ENCODE data around the gene EEF1AKMT1. TPM values are rescaled to one million over a fixed set of nuclear protein-coding genes. Genes with fewer than 3 reads are reported as not detected.

The EEF1AKMT1 gene
- total RNA-seq, 1 donor from 2014 or later, result 3.9 TPM

- TF ChIP-seq, protein P1, sequence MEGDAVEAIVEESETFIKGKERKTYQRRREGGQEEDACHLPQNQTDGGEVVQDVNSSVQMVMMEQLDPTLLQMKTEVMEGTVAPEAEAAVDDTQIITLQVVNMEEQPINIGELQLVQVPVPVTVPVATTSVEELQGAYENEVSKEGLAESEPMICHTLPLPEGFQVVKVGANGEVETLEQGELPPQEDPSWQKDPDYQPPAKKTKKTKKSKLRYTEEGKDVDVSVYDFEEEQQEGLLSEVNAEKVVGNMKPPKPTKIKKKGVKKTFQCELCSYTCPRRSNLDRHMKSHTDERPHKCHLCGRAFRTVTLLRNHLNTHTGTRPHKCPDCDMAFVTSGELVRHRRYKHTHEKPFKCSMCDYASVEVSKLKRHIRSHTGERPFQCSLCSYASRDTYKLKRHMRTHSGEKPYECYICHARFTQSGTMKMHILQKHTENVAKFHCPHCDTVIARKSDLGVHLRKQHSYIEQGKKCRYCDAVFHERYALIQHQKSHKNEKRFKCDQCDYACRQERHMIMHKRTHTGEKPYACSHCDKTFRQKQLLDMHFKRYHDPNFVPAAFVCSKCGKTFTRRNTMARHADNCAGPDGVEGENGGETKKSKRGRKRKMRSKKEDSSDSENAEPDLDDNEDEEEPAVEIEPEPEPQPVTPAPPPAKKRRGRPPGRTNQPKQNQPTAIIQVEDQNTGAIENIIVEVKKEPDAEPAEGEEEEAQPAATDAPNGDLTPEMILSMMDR (IDR thresholded peaks at IDR 0.05), result no peak
- Mint-ChIP-seq H3K9me3 (no peaks in the 10 kb centered on the region), H3K4me1 (no peaks in the 10 kb centered on the region), H3K36me3 (ENCODE audit: low read depth) (peaks cover 49% of the 10 kb centered on the region), H3K4me3 (no peak overlapping the region), H3K27ac (no peak overlapping the region), H3K27me3 (no peaks in the 10 kb centered on the region)
- ATAC-seq (ENCODE audit: low read depth) (no peak), DNase-seq (no peak)
- ChIA-PET CTCF (interaction anchor here (0.5 to 1.4 kb wide), 2 partner anchors 14 to 107 kb away, joined by 4 to 5 read pairs; no protein-coding TSS in a partner anchor), POLR2A (no interaction called here)
- intact Hi-C loops (cut with micrococcal nuclease), result no loop called here
These were observed 41.7 kb upstream of the EEF1AKMT1 start for GRCh38 chr13:20815464-20815863.

DNA sequence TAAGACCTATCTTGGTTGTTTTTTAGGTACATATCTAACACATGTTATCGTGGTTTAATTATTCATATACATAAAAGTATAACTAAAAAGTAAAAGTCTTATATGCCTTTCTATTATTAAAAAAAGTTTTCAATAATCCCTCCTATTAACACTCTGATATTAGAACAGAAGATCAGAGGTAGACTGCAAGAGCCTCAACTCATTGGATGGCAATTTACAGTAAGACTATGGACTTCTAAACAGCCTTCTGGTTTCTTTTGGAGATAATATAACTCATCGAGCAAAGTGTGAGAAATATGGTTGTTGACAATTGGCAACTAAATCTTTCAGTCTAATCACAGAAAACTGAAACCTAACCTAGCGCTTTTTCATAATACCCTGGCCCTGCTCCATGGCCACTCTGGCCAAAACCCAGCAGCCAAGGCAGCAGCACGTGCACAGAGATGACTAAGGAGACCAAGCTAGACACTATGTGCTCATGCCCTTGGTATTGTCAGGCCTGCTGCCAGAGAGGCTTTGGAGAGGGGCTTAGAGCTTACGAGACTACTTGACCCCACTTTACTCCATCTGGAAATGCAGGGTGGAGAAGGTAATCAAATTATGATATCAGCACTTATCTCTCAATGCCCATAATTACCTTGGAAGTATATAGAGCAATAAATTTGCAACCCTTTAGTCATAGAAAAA is 40.6 kb upstream of the EEF1AKMT1 start:
- intact Hi-C loops (cut with micrococcal nuclease), result no loop called here
- no peak overlapping the region for H3K4me3 Mint-ChIP-seq
- POLR2A ChIA-PET, result interaction anchor here (0.6 kb wide), 1 partner anchor 8 kb away, joined by 6 read pairs; no protein-coding TSS in a partner anchor
- DNase-seq, result no peak
- CTCF ChIA-PET, result no interaction called here
- ATAC-seq (ENCODE audit: low read depth), result no peak
- no peaks in the 10 kb centered on the region for H3K9me3 Mint-ChIP-seq
- H3K4me1 Mint-ChIP-seq, result no peaks in the 10 kb centered on the region
- no peaks in the 10 kb centered on the region for H3K27me3 Mint-ChIP-seq
- H3K36me3 Mint-ChIP-seq (ENCODE audit: low read depth), result peaks cover 51% of the 10 kb centered on the region
- TF ChIP-seq, protein P1 (IDR thresholded peaks at IDR 0.05), result no peak
- H3K27ac Mint-ChIP-seq, result no peak overlapping the region

DNA sequence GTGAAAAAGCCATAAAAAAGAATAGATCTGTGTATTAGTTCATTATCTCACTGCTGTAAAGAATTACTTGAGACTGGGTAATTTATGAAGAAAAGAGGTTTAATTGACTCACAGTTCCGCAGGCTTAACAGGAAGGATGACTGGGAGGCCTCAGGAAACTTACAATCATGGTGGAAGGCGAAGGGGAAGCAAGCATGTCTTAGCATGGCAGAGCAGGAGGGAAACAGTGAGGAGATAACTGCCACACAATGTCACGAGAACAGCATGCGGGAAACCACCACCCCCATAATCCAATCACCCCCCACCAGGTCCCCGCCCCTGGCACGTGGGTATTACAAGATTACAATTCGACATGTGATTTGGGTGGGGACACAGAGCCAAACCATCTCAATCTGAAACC is 39.1 kb upstream of the EEF1AKMT1 start:
- TF ChIP-seq, protein P1 (IDR thresholded peaks at IDR 0.05), result no peak
- Mint-ChIP-seq H3K4me1 (no peaks in the 10 kb centered on the region), H3K9me3 (no peaks in the 10 kb centered on the region), H3K27ac (no peak overlapping the region), H3K4me3 (no peak overlapping the region), H3K36me3 (ENCODE audit: low read depth) (peaks cover 54% of the 10 kb centered on the region), H3K27me3 (no peaks in the 10 kb centered on the region)
- intact Hi-C loops (cut with micrococcal nuclease), result no loop called here
- POLR2A ChIA-PET, result no interaction called here
- DNase-seq, result no peak
- ATAC-seq (ENCODE audit: low read depth), result no peak
- CTCF ChIA-PET, result no interaction called here

- ATAC-seq (ENCODE audit: low read depth) (no peak), DNase-seq (no peak)
- TF ChIP-seq, protein P1 (IDR thresholded peaks at IDR 0.05), result no peak
- Mint-ChIP-seq H3K4me1 (no peaks in the 10 kb centered on the region), H3K27me3 (no peaks in the 10 kb centered on the region), H3K9me3 (no peaks in the 10 kb centered on the region), H3K4me3 (no peak overlapping the region), H3K27ac (no peak overlapping the region), H3K36me3 (ENCODE audit: low read depth) (peaks cover 57% of the 10 kb centered on the region)
- intact Hi-C loops (cut with micrococcal nuclease), result no loop called here
- ChIA-PET POLR2A (no interaction called here), CTCF (interaction anchor here (1.3 kb wide), 1 partner anchor 318 kb away, joined by 4 read pairs; no protein-coding TSS in a partner anchor)
These were observed 37.0 kb upstream of the EEF1AKMT1 start for GRCh38 chr13:20810808-20811207.

DNA sequence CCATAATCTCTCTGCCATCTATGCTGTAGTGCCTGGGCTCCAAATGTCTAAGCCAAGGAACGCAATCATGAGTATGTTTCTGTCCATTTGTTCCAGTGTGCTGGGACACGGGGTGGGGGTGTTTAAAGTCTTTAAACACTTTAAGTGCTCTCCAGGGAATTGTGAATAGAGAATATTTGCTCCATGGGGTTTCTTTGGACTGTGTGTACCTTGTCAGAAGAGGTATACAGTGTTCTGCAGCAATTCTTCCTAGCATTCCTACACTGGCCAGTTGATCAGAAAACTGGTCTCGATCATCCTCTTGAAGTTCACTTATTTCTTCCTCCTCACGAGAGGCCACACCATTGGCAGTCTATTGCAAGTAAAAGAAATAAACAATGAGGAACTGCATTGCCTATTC is 35.1 kb upstream of the EEF1AKMT1 start:
- no peaks in the 10 kb centered on the region for H3K4me1 Mint-ChIP-seq
- H3K4me3 Mint-ChIP-seq, result no peak overlapping the region
- no peak for ATAC-seq (ENCODE audit: low read depth)
- H3K27ac Mint-ChIP-seq, result no peak overlapping the region
- peaks cover 61% of the 10 kb centered on the region for H3K36me3 Mint-ChIP-seq (ENCODE audit: low read depth)
- no peaks in the 10 kb centered on the region for H3K27me3 Mint-ChIP-seq
- intact Hi-C loops (cut with micrococcal nuclease), result no loop called here
- CTCF ChIA-PET, result no interaction called here
- TF ChIP-seq, protein P1 (IDR thresholded peaks at IDR 0.05), result no peak
- POLR2A ChIA-PET, result no interaction called here
- H3K9me3 Mint-ChIP-seq, result no peaks in the 10 kb centered on the region
- DNase-seq, result no peak

Measured in activated B cell treated with CpG ODN at 0.5 μM for 24 hours (primary cell).